ENCODE measurements around the gene FBL. TPM values are rescaled to one million over a fixed set of nuclear protein-coding genes. Genes with fewer than 3 reads are reported as not detected.
"Not testable (repeated sequence)": the region's sequence is repeated elsewhere in the genome, so short reads cannot be mapped to it uniquely, and the experiment has no call there.

FBL gene
- total RNA-seq, 1 donor from 2014 or later, result 89.2 TPM

DNA sequence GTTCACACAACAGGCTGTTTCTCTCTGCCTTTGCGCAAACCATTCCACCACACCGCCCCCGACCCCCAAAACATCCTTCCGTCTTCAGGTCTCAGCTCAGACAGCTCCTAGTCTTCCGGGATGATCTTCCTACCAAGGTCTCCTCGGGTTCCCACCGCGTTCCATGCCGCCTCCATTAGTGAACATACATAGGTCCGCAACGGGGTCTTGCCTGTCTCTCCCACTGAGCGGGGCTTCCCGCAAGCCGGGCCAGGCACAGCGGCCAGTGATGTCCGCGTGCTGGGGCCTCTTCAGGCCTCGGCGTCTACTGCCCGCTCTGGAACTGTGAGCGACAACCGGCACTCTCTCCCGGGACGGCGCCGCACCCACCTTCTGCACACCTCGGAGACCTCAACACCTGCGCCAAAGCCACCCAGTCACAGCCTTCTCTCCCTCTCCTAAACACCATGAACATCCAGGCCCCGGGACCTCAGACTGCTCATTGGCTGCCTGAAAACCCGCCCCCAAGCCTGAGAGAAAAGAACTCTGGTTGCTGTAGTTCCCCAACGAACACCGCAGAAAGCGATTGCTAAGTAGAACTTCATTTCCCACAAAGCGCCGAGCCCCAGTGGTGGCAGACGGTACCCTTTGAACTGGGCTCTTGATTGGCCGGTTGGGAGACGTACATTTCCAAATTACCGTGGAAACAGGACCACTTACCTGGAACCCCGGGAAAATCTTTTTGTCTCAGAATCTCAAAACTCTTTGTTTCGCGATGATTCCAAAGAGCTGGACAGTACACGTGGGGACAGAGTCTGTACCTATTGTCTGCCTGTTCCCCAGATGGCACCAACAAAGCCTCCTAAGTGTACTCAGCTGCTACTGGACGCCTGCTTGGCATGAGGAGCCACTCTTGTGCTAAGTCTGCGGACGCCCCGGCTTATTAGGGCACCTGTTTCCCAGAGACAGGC, 21.8 kb downstream of the FBL start:
- DNase-seq (ENCODE audit: low read depth), result peak; percentile 91

DNA sequence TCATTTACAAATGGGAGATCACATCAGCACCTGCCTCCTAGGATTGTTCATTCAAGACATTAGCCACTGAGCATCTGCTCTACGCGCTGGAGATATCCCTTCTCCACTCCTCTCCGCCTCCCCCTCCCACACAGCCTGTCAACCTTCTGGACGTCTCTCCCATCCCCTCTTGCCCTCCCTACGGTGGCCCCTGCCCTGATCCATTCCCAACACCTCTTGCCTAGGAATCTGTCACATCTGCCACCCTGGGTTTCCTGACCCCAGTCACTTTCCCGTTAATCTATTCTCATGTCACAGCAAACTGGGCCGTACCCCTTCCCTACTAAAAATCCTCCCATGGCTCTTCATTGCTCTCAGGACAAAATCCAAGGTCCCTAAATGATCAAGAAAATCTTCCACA, 22.5 kb downstream of the FBL start:
- DNase-seq (ENCODE audit: low read depth), result no peak

DNA sequence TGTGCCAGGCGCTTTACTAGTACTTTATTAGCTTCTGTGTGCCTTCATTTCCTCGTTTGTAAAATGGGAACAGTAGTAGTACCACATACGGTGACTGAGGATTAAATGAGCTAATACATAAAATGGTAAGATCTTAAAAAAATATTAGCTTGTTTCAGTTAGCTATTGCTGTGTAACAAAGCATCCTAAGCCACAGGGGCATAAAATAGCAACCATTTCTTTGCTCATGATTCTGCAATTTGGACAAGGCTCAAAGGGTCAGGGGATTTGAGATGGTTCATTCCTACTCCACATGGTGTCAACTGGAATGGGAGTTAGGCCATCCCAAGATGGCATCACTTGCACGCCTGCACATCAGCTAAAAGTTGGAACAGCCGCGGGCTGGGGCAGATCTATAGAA, 25.5 kb downstream of the FBL start:
- DNase-seq (ENCODE audit: low read depth), result no peak

DNA sequence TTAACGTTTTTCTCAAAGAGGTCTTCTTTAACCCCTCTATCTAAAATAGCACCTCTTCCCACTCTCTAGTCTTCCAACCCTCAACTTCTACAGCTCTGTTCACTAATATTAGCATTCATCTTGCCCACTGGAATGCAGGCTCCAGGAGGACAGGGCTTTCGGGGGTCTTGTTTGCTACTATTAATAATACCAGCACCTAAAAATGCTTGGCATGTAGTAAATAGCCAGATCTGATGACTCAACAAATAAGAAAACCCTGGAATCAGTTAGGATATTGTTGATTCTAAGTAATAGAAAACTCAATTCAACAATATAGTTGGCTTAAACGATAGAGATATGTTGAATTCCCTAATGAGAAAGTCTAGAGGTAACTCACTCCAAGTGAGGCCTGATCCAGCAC, 26.4 kb downstream of the FBL start:
- no peak for DNase-seq (ENCODE audit: low read depth)

DNA sequence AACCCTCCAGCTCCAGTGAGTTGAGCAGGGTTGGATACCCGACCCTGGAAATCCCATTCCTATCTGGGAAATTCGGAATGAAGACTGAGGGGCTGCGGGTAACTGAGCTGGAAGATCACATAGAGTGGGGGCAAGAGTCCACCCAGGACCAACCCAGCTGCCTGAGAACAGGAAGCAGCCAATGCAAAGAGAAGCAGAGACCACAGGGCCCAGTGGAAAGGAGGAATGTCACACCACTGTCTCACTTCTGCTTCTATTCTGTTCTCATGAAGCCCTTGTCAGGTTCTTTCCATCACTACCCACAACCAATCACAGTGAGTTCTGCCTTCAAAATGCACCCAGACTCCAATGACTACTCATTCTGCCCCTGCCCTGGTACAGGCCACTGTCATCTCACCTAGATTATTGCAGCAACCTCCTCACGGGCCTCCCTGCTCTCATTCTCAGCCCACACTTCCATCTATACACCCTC, 27.5 kb downstream of the FBL start:
- DNase-seq (ENCODE audit: low read depth), result no peak

DNA sequence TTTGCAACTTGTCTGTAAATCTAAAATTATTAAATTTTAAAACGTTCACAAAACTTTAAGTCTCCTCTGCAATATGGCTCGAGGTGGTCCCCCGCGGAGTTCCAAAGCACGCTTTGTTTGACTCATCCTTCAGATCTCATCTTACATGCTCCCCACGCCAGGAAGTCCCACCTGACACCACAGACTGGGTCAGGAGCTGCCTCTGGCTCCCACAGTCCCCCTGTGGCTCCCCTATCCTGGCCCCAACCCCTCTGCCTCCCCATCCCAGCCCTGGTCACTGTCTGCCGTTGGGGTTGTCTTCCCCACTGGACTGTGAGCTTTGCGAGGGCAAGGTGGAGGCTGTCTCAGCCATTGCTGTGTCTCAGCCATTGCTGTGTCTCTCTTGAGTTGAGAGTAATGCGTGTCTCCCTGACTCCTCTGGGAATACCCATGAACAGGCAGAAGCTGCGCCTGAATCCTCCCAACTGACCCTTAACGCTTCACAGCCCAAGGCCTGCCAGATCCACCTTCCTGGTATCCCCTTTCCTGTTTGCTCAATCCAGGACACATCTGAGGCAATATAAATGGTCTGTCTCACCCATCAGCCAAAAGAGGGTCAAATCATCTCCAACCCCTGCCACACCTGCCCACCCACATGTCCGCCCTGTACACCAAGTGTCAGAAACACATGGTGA, 28.2 kb downstream of the FBL start:
- no peak for DNase-seq (ENCODE audit: low read depth)

DNA sequence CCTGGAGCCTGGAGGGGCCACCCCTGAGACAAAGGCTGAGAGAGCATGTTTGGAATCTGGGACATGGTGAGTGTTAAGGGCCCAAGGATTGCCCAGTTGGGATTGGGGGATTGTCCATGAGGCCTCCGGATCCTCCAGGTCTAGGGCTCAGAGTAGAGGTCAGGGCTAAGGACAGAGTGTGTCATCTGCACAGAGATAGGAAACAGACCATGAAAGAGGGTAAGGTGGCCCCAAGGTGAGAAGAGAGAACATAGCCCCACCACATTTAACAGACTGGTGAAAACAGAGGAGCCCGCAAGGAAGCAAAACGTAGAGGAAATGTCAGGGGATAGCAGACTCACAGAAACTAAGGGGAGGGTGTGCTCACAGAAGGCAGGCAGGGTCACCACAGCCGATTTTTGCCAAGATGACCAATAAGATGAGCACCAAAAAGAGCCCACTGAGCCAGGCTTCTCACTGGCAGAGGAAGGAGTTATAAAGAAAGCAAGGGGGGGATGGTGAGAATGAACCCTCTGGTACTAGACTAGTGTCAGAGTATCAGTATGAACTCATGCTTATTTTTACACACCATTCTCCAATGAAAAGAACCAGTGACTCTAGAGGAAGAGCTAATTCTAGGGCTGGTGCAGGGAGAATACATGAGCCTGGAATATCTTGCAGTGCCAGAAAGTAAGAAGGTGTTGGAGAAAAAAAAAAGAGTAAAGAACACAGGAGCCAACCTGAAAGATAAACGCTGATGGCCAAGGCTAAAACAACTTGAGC, 29.7 kb downstream of the FBL start:
- no peak for DNase-seq (ENCODE audit: low read depth)

DNA sequence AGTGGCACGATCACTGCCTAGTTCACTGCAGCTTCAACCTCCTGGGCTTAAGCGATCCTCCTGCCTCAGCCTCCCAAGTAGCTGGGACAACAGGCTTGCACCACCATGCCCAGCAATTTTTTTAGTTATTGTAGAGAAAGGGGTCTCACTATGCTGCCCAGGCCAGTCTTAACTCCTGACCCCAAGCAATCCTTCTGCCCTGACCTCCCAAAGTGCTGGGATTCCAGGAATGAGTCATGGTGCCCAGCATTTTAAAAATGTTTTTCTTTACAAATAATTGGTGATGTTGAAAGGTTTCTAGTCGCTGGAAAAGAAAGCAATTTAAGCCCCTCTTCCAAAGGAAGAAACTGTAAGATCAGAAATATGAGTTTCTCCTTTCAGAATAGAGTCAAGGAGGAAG, 31.6 kb downstream of the FBL start:
- DNase-seq (ENCODE audit: low read depth), result no peak

DNA sequence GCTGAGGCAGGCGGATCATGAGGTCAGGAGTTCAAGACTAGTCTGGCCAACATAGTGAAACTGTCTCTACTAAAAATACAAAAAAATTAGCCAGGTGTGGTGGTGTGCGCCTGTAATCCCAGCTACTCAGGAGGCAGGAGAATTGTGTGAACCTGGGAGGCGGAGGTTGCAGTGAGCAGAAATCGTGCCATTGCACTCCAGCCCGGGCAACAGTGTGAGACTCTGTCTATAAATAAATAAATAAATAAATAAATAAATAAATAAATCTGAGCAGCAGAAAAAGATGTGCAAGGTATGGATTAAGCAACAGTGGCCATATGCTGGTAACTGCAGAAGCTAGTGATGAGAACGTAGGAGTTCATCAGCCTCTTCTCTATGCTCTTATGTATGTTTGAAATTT, 32.1 kb downstream of the FBL start:
- DNase-seq (ENCODE audit: low read depth), result not testable (repeated sequence)

DNA sequence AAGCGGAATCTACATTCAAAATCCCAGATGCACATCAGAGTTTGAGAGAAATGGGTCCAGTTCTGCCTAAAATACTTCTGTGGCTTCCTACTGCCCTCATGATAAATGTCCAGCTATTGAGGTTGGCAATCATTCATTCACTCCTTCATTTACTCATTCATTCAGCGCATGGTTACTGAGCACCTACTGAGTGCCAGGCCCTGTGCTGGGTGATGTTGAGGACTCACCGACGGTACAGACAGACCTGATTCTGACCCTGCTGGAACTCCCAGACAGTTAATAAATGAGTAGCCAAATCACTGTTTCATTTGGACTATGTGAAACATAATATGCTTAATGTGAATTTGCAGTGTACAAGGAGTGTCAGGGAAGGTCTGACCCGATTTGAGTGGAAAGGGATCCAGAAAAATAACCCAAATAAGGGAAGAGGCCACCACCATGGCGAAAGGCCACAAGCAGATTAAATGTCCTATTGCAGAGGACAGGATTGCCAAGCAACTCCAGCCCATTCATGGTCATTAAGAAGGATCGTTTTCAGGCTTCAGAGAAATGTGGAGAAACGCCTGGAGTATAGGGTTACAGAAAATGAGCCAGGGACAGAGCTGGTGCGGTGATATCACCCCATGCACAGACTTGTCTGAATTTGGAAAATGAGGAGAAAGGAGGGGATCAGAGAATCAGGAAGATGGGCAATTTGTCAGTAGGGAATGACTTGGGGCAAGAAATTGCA, 32.8 kb downstream of the FBL start:
- no peak for DNase-seq (ENCODE audit: low read depth)

DNA sequence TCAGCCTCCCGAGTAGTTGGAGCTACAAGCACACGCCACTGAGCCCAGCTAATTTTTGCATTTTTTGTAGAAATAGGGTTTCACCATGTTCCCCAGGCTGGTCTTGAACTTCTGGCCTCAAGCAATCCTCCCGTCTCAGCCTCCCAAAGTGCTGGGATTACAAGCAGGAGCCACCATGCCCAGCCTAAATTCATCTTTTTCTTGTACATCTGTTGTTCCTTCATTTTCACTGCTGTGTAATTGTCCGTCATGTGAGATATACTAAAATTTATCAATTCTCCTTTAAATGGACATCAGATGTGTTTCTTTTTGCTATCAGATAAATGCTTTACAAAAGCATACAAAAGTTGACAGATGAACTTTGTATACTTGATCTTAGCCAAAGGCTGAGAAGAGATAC, 35.1 kb downstream of the FBL start:
- DNase-seq (ENCODE audit: low read depth), result no peak

DNA sequence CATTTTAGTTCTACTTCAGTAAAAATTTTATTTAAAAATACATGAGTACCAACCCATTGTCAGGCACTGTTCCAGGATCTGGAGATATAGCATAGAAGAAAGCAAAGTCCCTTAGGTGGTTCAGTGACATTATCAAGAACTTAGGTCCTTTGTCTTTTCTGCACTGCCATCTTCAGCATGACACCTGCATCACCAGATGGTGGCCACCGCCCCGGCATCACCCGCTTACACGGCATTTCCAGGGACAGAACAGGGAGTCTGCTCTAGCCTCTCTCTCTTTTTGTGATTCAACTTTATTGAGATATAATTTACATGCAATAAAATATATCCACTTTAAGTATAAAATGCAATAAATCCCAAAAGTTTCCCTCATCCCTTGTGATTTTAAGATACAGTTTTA, 35.8 kb downstream of the FBL start:
- no peak for DNase-seq (ENCODE audit: low read depth)

DNA sequence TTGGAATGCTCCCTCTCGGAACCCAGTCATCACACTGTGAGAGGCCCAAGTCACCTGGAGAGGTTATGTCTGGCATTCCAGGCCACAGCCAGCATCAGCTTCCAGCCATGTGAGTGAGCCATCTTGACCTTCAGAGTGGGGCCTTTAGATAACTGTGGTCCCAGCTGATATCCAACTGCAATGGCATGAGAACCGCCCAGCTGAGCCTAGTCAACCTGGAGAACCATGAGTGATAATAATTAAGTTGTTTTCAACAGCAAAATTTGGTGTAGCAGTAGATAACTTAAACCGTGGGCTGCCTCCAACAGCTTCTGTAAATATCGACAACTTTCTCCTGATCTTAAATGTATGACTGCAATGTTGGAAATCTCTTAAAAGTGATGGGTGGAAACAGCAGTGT, 36.8 kb downstream of the FBL start:
- no peak for DNase-seq (ENCODE audit: low read depth)

DNA sequence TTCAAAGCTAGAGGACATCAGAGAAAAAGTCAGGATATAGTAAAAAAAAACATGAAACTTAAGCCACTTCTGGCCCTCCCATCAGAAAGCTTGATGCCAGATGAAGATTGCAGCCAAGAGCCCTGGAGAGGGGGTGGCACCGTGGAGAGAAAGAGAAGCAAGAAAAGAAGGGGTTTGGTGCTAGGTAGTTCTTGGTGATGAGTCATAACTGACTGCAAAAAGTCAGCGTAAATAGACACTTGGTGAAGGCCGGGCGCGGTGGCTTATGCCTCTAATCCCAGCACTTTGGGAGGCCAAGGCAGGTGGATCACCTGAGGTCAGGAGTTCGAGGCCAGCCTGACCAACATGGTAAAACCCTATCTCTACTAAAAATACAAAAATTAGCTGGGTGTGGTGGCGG, 37.5 kb downstream of the FBL start:
- DNase-seq (ENCODE audit: low read depth), result not testable (repeated sequence)

DNA sequence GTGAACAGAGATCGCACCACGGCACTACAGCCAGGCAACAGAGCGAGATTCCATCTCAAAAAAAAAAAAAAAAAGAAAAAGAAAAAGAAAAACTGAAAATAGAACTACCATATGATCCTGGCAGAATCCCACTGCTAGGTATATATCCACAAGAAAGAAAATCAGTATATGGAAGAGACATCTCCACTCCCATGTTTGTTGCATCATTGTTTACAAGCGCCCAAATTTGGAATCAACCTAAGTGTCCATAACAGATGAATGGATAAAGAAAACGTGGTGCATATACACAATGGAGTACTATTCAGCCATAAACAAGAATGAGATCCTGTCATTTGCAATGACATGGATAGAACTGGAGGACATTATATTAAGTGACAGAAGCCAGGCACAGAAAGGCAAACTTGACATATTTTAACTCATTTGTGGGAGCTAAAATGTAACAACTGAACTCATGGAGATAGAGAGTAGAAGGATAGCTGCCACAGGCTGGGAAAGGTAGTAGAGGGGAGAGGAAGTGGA, 38.3 kb downstream of the FBL start:
- DNase-seq (ENCODE audit: low read depth), result no peak

DNA sequence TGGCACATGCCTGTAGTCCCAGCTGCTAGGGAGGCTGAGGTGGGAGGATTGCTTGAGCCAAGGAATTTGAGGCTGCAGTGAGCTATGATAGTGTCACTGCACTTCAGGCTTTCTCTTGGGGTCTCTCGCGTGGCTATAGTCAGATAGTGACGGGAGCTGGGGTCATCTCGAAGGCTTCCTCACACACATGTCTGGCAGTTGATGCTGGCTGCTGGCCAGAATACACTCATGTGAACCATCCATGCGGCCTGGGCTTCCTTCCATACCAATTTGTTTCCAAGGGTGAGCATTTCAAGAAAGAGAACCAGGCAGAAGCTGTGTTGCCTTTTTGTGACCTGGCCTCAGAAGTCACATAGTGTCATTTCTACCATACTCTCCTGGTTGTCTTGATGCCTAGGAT, 41.1 kb downstream of the FBL start:
- DNase-seq (ENCODE audit: low read depth), result no peak

DNA sequence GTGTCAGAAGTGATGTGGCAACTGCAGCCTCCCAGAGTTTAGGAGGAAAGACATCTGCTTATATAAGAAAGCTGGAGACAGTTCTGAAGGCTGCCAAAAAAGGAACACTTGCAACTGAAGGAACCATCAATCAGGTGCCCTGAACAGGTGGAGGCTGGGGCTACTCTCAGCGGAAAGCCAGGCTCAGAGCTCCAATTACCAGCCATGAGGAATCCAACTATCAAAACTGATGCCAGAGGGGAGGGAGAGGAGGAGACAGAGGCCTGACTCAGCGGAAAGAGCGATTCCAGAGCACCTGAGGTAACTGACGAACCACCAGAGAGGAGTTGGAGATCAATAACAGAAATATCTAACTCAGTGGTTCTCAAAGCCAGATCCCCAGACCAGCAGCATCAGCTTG, 43.2 kb downstream of the FBL start:
- no peak for DNase-seq (ENCODE audit: low read depth)

DNA sequence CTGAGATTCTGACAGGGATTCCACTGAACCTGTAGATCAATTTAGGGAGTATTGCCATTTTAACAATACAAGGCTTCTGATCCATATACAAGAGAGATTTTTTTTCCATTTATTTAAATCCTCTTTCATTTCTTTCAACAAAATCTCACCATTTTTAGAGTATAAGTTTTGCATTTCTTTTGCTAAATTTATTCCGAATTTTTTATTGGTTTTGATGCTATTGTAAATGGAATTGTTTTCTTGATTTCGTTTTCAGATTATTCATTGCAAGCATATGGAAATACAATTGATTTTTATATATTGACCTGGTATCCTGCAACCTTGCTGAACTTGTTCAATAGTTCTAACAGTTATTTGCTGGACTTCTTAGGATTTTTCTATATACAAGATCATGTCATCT, 49.1 kb downstream of the FBL start:
- DNase-seq (ENCODE audit: low read depth), result no peak

DNA sequence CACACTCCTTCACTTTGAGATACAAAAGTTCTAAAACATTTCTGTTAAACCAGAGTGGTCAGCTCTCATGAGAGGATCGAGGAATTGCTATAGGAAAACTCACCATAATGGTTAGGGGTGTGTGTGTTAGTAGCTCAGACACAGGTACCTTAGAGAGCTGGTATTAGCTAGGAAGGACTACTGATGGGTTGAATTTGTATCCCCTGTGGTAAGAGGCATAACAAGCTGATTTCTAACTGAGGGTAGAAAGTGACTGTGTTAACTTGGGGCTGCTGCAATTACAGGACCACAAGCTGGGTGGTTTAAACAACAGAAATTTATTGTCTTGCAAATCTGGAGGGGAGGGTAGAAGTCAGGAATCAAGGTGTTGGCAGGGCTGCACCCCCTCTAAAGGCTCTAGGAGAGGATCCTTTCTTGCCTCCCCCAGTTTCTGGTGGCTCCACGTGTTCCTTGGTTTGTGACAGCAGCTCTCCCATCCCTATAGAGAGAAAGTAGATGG, 50.1 kb downstream of the FBL start:
- DNase-seq (ENCODE audit: low read depth), result no peak

DNA sequence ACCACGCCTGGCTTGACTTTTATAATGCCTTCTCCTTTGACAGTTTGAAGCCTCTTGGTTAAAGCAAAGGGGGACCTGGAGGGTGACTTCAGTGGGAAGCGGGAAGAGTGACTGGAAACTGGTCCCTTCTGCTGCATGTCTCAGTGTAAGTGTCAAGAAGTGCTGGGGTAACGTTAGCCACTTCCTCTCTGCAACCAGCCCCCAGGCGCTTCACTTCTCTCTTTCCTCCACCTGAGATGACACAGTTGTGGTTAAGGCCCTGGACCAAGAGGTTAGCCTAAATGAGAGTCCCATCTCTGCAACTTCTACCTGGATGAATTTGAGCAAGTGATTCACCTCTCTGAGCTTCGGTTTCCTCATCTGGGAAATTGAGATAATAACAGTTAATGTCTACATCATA, 51.2 kb downstream of the FBL start:
- DNase-seq (ENCODE audit: low read depth), result no peak

DNA sequence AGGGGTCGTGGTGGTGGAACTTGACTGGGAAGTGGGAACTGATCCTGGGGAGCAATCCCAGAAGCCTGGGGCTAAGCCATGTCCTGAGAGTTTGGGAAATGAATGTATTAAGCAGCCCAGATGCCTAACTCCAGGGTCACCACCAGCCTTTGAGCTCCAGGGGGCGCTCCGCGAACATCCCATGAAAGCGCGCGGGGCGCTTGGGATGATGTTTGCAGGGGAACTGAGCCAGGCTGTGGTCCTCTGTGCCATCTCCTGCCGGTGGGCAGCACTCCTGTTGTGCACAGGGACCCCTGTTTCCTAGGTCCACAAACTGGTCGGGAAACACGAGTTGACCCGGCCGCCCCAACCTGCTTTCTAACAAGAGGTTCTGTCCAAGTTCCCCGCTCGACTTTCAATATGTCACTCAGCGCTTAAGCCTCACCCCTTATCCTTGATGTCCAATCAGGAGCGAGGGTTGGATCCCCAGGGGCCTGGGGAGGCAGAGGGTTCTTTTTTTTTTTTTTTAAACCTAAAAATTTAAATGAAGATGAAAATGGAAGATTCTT, 53.1 kb downstream of the FBL start:
- peak; percentile 43 for DNase-seq (ENCODE audit: low read depth)

Data from renal cortical epithelial cell (primary cell).